Esophagus muscularis mucosa (tissue), 3 donors: ENCODE measurements around the gene ZBTB7C.

ENCODE experiments used
- POLR2A ChIP-seq: fragments of 450-650 bp; IDR thresholded peaks from one replicate; pipeline ENCODE4 v1.6.1; 2017; ENCODE audit warnings: antibody characterized with exemption, moderate library complexity, mild to moderate bottlenecking, low read depth
- POLR2AphosphoS5 ChIP-seq, 2 donors: sonication (generic); formaldehyde crosslinking; IDR thresholded peaks; one replicate each; pipeline ENCODE4 v1.6.1; 2017; ENCODE audit warnings: antibody characterized with exemption in 2 of 2
- TF ChIP-seq, protein P1 (sequence below), 3 experiments: fragments of 200-600 bp in 2 of 3; fragments of 450-650 bp in 1 of 3; sonication (generic) in 2 of 3; IDR thresholded peaks; one replicate each; pipeline ENCODE4 v1.5.1; 2017 to 2019; ENCODE audit warnings: antibody characterized with exemption in 3 of 3, mild to moderate bottlenecking in 2 of 3, moderate library complexity in 1 of 3

DNA sequence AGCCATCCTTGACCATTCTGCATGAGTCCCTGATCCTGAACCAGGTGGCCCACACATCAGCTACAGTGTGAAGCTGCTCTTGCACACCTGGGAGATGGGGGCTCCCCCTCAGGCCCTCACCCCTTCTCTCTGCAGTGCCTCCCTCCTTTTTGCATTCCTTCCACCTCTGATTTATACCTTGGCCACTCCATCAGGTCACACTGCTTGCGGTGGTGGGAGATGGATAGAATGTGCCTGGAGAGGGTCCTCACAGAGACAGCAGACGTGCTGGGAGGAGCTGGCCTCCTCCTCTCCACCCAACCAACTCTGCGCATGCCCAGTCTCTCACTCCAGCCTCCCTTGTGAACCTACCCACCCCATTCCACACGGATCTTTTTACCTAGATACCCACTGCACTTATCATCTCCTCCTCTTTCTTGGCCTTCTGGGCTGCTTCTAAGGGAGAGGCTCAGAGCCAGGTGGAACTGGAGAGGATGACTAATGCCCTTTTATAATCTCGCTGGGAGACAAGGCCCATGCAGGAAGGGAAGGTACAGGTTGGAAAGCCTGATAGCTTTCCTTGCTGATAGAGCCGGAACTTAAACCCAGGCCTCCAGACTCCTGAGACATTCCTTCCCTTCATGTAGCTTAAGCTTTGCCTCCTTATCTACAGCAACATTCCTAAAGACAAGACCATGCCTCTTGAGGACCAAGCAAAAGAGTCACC is 205.1 kb downstream of the ZBTB7C start:
- TF ChIP-seq, protein P1, sequence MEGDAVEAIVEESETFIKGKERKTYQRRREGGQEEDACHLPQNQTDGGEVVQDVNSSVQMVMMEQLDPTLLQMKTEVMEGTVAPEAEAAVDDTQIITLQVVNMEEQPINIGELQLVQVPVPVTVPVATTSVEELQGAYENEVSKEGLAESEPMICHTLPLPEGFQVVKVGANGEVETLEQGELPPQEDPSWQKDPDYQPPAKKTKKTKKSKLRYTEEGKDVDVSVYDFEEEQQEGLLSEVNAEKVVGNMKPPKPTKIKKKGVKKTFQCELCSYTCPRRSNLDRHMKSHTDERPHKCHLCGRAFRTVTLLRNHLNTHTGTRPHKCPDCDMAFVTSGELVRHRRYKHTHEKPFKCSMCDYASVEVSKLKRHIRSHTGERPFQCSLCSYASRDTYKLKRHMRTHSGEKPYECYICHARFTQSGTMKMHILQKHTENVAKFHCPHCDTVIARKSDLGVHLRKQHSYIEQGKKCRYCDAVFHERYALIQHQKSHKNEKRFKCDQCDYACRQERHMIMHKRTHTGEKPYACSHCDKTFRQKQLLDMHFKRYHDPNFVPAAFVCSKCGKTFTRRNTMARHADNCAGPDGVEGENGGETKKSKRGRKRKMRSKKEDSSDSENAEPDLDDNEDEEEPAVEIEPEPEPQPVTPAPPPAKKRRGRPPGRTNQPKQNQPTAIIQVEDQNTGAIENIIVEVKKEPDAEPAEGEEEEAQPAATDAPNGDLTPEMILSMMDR (IDR thresholded peaks at IDR 0.05), result no peak
- TF ChIP-seq POLR2AphosphoS5 (IDR thresholded peaks at IDR 0.05) (no peak), POLR2A (no peak)
